Activated CD4-positive, alpha-beta T cell treated with anti-CD3 and anti-CD28 coated beads for 1 hour (primary cell): Measurements from ENCODE around the gene ENTPD6.
A peak's percentile ranks its signal among the peaks of the same experiment; 100 is the strongest.
"Not testable (repeated sequence)": the region's sequence is repeated elsewhere in the genome, so short reads cannot be mapped to it uniquely, and the experiment has no call there.

ENCODE experiments used
- DNase-seq: peaks from one replicate; pipeline ENCODE4 v3.0.0-alpha.2; 2020

ENTPD6 gene

DNA sequence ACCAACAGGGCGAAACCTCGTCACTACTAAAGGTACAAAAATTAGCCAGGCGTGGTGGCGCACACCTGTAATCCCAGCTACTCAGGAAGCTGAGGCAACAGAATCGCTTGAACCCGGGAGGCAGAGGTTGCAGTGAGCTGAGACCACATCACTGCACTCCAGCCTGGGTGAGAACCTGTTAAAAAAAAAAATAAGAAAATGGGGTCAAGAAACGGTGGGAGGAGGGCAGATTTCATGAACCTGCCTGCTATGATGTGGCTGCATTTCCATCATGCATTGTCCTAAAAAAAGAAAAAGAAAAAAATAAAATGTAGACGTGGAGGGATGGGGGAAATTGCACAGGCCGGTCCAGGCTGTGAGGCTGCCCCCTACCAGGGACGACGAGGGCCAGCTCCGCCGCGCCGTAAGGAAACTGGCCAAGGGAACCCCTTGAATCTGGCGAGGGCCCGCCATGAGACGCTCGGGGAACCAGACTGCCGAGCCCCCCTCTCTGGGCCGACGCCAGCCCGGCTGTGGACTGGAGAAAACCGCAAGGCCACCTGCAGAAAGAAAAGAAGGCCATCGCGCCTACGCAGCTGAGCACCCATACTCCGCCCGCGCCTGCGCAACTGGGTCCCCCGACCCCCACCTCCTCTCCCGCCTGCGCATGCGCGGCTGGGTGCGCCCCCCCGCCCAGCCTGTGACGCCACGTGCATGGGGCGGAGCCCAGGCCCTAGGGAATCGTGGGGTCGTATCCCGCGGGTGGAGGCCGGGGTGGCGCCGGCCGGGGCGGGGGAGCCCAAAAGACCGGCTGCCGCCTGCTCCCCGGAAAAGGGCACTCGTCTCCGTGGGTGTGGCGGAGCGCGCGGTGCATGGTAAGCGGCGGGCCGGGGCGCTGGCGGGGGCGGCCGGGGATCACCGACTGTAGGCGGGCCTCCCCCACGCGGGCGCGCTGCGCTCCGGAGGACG, at the start of gene ENTPD6:
Gene ENTPD6 (plus strand): TSS at position 699 of the 948 bp plus-strand sequence. CDS start 10,825 bp downstream, outside the sequence.
- DNase-seq = peak; percentile 92

DNA sequence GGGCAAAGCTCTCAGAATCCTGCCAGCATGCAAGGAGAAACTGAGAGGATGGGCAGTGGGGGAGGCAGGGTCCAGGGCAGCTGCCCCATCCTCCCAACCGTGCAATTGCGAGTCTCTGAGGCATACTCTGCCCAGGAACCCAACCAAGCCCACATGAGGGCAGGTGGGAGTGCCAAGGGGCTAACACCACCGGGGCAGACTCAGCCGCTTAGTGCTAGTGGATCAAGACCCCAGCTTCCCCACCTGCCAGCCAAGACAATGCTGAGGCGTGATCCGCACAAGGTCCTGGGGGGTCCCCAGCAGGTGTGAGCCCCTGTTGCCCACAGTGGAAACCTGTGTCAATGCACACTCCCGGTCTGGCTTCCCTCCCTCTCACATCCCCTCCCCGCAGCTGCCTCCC, 48.5 kb upstream of the ENTPD6 start:
- DNase-seq = no peak

DNA sequence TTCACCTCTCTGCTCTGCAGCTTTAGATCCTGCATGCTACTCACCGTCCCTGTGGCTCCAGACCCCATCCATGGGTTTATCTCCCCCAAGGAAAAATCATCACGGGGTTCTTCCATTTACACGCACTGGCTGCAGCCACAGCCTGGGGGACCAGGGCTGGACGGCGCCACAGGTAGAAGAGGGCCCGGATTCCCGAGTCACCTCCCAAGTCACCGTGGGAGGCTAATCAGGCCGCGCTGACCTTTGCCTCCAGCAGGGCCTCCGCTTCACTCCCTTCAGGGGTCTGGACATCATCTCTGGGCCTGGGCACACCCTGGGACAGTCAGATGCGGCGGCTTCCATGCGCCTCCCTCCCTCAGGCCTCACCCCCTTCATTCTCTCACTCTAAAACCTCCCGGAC, 47.8 kb upstream of the ENTPD6 start:
- DNase-seq = no peak

GRCh38 chr20:25148181-25148981, 47.1 kb upstream of the ENTPD6 start:
- peak; percentile 54 for DNase-seq

GRCh38 chr20:25148982-25149846, 46.3 kb upstream of the ENTPD6 start:
- no peak for DNase-seq

DNA sequence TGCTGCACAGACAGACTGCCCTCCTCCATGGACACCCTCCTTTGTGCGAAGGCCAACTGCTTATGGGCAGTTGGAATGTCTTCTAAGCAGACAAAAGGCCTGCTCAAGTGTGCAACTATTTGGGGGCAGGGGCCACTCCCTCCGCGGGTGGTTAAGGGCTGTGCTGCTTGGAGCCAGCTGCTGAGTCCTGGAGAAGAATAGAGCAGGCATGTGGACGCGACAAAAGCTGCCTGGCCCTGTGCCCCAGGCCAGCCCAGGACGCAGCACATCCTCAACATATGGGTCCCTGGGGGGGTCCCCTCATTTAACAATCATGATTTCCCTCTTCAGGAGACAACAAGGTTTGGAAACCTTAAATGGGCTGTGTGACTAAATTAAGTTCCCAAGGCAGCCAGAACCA, 45.5 kb upstream of the ENTPD6 start:
- no peak for DNase-seq

DNA sequence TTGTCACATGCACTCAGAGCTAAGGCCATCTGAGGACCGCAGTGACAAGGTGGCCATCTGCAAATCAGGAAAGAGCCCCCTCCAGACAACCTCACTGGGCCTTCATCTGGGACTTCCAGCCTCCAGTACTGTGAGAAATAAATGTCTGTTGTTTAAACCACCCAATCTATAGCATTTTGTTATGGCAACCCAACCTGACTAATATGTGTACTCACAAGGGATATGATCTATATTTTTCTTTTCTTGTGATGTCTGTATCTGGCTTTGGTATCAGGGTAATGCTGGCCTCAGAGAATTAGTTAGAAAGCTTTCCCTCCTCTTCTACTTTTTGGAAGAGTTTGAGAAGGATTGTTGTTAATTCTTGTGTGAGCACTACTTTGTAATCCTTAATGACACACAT, 37.5 kb upstream of the ENTPD6 start:
- DNase-seq = no peak

GRCh38 chr20:25160467-25160866, 35.0 kb upstream of the ENTPD6 start:
- DNase-seq = no peak

DNA sequence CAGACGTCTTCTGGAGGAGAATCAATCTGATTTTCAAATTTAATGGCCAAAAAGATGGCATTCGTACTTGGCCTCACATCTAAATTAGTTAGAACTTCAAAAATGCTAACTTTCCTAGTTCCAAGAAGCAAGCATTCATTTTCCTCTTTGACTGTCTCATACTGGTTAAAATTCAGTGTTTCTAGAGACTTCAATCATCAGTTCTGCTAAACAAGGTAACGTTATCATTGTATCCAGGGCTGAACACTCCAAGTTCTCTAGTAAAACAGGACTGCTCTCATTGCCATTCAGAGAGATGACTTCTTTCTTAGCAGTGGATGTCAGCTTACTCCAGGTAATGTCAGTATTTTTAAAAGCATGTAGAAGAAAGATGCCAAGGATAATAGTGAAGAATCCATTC, 34.6 kb upstream of the ENTPD6 start:
- no peak for DNase-seq

DNA sequence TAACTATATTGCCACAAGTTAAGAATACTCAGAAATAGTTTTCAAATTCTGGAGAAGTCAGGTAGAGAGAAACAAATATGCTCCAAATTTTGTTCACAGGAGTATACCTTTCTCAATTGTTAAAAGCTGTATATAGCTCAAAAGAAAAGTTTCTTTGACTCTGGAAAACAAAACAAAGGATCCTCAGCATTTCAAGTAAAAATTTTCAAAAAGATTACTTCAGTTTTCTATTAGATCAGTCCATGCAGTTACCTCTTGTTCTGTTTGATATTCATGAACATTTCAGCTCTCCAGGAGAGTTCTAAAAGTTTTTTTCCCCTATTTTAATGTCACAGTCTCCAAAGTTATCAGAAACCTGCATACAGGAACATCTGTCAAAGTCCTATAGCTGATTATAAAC, 30.4 kb upstream of the ENTPD6 start:
- DNase-seq = no peak

- DNase-seq = not testable (repeated sequence)
Observed at GRCh38 chr20:25166105-25166782, 29.3 kb upstream of the ENTPD6 start.

DNA sequence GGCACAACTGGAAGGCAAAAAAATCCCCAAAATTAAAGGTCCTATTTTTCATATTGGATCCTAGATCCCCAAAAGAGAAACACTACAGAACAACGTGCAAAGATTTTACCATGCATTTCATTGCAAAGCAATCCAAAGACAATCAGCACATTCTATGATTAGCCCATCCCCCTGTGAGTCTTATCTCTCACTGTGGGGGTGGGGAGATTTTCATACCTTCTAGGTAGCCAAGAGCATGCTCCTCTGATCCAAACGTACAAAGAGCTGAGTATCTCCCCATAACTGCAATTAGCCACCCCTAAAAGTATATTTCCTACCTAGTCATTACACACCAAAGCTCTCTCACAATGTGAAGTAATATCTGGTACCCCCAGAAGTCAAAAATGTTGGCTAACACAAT, 22.2 kb upstream of the ENTPD6 start:
- no peak for DNase-seq

- no peak for DNase-seq
Observed at GRCh38 chr20:25173886-25174308, 21.6 kb upstream of the ENTPD6 start.

DNA sequence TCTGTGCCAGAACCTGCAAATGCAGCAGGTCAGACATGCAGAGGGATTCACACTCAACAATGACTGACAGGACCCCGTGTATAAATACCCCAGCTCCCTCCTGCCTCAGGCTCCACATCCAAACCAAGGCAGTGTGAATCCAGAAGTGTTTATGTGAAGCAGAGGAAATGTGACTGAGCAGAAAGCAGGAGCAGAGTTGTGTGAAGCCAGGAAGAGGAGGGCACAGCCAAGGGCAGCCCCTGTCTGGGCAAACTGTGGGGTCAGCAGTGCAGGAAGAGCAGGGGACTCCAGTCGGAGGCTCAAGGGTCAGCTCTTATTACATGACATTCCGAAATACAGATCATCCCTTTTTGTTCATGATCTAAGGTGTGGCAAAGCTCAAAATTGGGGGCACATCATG, 19.3 kb upstream of the ENTPD6 start:
- DNase-seq = no peak

GRCh38 chr20:25177890-25178321, 17.6 kb upstream of the ENTPD6 start:
- DNase-seq = no peak

DNA sequence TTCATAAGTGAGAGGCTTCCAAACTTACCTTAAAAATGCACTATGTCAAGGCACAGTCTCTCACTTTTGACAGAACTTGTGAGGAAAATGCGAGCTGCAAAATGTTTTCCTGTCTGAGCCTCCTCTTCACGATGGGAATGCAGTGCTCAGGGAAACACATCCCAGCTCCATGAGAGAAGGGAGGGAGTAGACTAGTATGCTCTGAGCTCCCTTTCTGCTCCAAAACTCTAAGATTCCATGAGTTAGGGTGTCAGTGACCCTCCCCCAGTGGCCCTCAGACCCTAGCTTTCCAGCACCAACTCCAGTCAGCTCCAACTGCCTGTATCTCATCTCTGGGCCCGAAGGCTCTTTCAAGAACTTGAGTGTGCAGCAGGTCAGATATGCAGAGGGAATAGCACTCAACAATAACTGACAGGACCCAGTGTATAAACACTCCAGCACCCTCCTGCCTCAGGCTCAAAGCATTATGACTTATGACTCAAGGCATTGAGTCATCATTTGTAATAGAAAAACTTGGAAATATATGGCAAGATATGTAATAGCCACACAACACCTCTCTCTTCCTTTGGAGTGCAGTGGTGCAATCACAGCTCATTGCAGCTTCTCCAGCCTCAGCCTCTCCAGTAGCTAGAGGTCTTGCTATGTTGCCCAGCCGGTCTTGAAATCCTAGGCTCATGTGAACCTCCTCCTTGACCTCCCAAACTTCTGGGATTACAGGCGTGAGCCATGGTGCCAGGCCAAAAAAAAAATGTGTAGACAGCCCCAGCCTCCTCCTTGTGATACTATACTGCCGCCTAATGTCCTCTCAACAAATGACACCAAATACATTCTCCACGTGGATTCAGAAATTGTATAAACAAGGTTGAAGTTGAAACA, 16.7 kb upstream of the ENTPD6 start:
- no peak for DNase-seq

- DNase-seq = no peak
Observed at GRCh38 chr20:25179439-25180089, 15.9 kb upstream of the ENTPD6 start.

DNA sequence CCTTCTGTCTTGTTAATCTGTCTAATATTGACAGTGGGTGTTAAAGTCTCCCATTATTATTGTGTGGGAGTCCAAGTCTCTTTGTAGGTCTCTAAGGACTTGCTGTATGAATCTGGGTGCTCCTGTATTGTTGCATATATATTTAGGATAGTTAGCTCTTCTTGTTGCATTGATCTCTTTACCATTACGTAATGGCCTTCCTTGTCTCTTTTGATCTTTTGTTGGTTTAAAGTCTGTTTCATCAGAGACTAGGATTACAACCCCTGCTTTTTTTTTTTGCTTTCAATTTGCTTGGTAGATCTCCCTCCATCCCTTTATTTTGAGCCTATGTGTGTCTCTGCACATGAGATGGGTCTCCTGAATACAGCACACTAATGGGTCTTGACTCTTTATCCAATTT, 11.1 kb upstream of the ENTPD6 start:
- not testable (repeated sequence) for DNase-seq

GRCh38 chr20:25187220-25187619, 8.3 kb upstream of the ENTPD6 start:
- no peak for DNase-seq

DNA sequence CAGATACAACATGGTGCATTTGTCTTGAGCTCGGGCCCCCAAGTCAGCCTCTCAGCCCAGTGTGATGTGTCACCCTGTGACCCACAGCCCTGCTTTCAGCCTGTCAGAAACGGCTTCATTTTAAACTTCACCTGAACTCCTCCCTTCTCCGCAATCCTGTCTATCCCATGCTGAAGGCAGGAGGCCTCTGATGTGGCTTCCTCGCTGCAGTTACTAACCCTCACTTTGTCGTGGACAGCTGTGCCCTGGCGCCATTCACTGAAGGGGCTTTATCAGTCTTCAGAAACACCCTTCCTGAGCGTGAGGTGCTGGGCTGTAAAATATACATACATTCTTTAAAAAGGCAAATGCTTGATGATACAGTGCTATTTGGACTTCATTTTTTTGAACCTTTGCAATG, 7.9 kb upstream of the ENTPD6 start:
- no peak for DNase-seq

DNA sequence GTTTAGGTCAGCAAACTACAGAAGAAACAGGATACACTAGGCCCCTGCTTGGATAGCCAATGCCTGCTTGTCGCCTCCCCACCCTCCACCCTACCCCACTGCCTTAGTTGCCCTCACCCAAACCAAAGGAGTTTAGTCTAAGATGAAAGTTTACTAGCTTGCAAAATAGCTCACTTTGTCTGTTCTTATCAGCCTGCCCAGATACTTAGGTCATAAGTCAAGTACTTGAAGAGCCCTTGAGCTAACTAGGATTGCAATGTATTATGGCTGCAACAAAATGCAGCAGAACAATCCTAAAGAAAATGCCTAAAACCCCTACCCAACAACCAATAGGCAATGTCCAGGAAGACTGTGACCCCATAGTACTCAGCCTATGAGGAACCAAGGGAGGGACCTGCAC, 7.3 kb upstream of the ENTPD6 start:
- DNase-seq = no peak
